ENCODE results near the gene OR51I1.

- no peak for TF ChIP-seq CTCF (IDR thresholded peaks at IDR 0.05)
- TF ChIP-seq POLR2A (IDR thresholded peaks at IDR 0.05) = no peak
Observed at GRCh38 chr11:5473921-5474320, 32.6 kb upstream of the OR51I1 start.

Measured in adrenal gland (tissue), 5 donors.